ENCODE measurements around the gene TTC9. TPM values are rescaled to one million over a fixed set of nuclear protein-coding genes. Genes with fewer than 3 reads are reported as not detected.

Gene TTC9
- total RNA-seq, result 0.39 and 1.5 TPM in 2 replicates

GRCh38 chr14:70641548-70642302, at the start of gene TTC9:
Gene TTC9 (plus strand): TSS chr14:70641916. CDS start chr14:70642130, 214 bp downstream.

DNA sequence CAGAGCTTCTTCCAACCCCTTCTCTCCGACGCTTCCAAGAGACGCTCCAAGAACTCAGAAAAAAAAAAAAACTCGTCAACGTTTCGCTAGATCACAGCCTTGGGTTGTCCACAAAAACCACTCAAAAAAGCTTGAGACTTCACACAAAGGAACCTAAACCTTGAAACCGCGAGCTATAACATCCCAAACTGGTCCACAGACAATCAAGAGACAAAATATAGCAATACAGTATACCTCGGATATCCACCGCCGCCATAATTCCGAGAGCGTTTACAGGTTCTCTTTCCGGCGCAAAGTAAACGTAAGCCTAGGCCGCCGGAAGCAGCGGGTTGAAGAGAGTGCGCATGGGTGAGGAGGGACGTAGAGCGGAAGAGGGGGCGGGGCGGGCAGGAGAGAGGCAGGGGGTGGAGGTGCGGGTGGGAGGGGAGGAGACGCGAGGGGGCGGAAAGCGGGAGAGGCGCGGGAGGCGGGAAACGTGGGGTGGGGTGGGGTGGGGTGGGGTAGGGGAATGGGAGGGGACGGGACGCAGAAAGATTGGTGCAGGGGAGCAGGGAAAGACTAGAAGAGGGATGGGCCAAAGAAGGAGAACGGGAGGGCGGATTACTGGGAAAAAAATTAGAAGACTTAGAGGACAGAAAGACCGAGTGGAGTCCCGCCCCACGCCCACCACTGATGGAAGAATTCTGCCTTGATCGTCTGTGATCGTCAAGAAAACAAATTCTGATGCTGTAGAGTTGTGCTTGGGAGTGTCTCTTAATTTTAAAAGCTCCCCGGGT, 41.1 kb upstream of the TTC9 start, which contains the start of gene MED6:
TSS of gene MED6 (minus strand) at position 274 of the 776 bp plus-strand sequence. CDS start at position 256, 18 bp downstream.

Small RNA genes within 50 kb of the gene (small RNA-seq; reads per million reads assigned to genes)
- not detected for gene RN7SL77P

Other genes starting within 250 kb of the TTC9 start
- 13.0 and 17.2 TPM in 2 replicates for gene SYNJ2BP, start 224.8 kb upstream of the TTC9 start, total RNA-seq
- under 0.01 and 0.43 TPM in 2 replicates for gene ADAM21, start 189.7 kb upstream of the TTC9 start, total RNA-seq
- gene ADAM20, start 106.9 kb upstream of the TTC9 start, total RNA-seq, result 1.5 and 3.9 TPM in 2 replicates
- 36.8 and 38.1 TPM in 2 replicates for gene MED6, start 41.3 kb upstream of the TTC9 start, total RNA-seq
- gene MAP3K9, start 167.6 kb downstream of the TTC9 start, total RNA-seq, result 6.3 and 14.7 TPM in 2 replicates

Data from placental epithelial cell (primary cell).